Measurements from ENCODE around the gene SINHCAF. TPM values are rescaled to one million over a fixed set of nuclear protein-coding genes. Genes with fewer than 3 reads are reported as not detected.
"Not testable (repeated sequence)": the region's sequence is repeated elsewhere in the genome, so short reads cannot be mapped to it uniquely, and the experiment has no call there.

SINHCAF gene
- total RNA-seq, 4 donors from 2014 or later = 24.0 to 111 (median 55.2) TPM

DNA sequence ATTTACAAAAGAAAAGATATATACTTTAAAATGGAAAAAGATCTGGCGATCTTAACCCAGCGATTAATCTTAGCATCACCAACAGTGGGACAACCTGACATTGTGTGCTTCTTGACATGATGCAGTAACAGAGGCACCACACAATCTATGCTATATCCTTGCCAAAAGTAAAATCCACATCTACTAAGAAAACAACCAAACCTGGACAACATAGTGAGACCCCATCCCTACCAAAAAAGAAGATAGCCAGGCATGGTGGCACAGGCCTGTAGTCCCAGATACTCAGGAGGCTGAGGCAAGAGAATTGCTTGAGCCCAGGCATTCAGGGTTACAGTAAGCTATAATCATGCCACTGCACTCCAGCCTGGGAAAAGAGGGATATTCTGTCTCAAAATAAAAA, 50.5 kb downstream of the SINHCAF start:
- Histone ChIP-seq H3K4me1 (no peaks in the 10 kb centered on the region), H3K27ac (no peak overlapping the region), H3K36me3 (no peaks in the 10 kb centered on the region), H3K27me3 (no peaks in the 10 kb centered on the region), H3K4me3 (replicated peaks in 1 of 3) (no peak overlapping the region), H3K9me3 (no peaks in the 10 kb centered on the region)
- WGBS, 2 donors = 97 to 99% methylated on average over 2 of the region's 2 CpGs
- intact Hi-C loops (cut with DNase I) = no loop called here
- TF ChIP-seq POLR2A (IDR thresholded peaks at IDR 0.05) = no peak
- TF ChIP-seq, protein P1, sequence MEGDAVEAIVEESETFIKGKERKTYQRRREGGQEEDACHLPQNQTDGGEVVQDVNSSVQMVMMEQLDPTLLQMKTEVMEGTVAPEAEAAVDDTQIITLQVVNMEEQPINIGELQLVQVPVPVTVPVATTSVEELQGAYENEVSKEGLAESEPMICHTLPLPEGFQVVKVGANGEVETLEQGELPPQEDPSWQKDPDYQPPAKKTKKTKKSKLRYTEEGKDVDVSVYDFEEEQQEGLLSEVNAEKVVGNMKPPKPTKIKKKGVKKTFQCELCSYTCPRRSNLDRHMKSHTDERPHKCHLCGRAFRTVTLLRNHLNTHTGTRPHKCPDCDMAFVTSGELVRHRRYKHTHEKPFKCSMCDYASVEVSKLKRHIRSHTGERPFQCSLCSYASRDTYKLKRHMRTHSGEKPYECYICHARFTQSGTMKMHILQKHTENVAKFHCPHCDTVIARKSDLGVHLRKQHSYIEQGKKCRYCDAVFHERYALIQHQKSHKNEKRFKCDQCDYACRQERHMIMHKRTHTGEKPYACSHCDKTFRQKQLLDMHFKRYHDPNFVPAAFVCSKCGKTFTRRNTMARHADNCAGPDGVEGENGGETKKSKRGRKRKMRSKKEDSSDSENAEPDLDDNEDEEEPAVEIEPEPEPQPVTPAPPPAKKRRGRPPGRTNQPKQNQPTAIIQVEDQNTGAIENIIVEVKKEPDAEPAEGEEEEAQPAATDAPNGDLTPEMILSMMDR (IDR thresholded peaks at IDR 0.05) = no peak
- DNase-seq = no peak

DNA sequence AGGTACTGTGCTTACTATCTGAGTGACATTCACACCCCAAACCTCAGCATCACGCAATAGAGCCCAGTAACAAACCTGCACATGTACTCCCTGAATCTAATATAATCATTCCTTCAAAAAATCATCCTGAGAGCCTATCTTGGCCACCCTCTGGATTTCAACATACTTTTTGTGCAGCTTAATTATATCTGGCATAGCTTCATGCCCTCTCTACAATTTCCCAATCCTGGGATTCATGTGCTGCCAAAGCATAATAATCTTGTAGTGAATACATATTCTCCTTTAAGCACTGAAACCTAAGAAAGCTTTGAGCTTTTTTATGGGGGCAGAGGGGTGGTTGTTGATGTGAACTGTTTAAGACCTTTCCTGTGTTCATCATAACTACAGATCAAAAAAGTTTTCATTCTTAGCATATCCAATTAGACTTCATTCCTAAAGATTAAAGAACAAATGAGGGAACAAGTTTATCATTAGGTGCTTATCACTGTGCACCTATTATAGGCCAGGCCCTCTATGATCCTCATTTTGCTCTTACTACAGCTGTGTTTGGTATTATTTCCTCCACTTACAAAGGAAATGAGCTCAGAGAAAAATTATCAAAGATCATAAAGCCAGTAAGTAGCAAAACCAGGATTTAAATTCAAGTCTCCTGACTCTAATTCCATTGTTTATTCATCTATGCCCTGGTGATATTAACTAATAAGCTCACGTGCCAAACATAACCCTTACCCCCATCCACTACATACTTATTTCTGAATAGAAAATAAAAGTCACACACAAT, 51.2 kb downstream of the SINHCAF start:
- TF ChIP-seq, protein P1 (IDR thresholded peaks at IDR 0.05) = no peak
- no peak for TF ChIP-seq POLR2A (IDR thresholded peaks at IDR 0.05)
- intact Hi-C loops (cut with DNase I) = no loop called here
- Histone ChIP-seq H3K27me3 (no peaks in the 10 kb centered on the region), H3K27ac (no peak overlapping the region), H3K4me1 (no peaks in the 10 kb centered on the region), H3K36me3 (no peaks in the 10 kb centered on the region), H3K4me3 (replicated peaks in 1 of 3) (no peak overlapping the region), H3K9me3 (no peaks in the 10 kb centered on the region)
- no peak for DNase-seq
- 90 to 94% methylated on average over 2 of the region's 2 CpGs for WGBS, 2 donors

DNA sequence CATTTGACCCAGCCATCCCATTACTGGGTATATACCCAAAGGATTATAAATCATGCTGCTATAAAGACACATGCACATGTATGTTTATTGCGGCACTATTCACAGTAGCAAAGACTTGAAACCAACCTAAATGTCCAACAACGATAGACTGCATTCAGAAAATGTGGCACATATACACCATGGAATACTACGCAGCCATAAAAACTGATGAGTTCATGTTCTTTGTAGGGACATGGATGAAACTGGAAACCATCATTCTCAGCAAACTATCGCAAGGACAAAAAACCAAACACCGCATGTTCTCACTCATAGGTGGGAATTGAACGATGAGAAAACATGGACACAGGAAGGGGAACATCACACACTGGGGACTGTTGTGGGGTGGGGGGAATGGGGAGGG, 52.2 kb downstream of the SINHCAF start:
- intact Hi-C loops (cut with DNase I) = not testable (repeated sequence)

DNA sequence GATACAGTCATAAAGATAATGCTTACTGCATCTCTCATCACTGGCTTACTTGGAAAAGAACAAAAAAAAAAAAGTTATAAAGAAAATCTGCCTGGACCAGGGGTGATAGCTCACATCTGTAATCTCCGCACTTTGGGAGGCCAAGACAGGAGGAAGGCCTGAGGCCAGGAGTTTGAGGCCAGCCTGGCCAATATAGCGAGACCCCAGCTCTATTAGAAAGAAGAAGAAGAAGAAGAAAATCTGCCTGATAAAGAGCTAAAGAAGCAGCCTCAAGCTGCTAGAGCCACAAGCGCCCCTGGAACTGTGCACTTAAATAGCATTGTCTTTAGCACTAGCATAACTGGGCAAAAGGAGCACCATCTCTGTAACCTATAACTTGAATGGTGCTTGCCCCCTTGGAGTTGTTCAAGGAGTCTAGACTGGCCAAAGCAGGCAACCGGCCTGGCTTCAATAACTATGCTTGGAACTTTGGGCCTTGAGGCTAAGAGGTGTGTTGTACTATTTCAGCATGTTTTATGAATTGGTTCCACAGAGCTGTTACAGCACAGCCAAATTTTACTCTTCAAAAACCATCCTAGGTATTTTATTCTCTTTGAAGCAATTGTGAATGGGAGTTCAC, 53.2 kb downstream of the SINHCAF start:
- Histone ChIP-seq H3K27ac (no peak overlapping the region), H3K9me3 (no peaks in the 10 kb centered on the region)

More for the DNA sequence above, 52.2 kb downstream of the SINHCAF start:
- not testable (repeated sequence) for H3K27ac ChIP-seq; DNase-seq; H3K4me1 ChIP-seq; H3K27me3 ChIP-seq; H3K9me3 ChIP-seq; H3K36me3 ChIP-seq; H3K4me3 ChIP-seq (replicated peaks in 1 of 3)
- 94 to 98% methylated on average over 6 of the region's 6 CpGs for WGBS, 2 donors

DNA sequence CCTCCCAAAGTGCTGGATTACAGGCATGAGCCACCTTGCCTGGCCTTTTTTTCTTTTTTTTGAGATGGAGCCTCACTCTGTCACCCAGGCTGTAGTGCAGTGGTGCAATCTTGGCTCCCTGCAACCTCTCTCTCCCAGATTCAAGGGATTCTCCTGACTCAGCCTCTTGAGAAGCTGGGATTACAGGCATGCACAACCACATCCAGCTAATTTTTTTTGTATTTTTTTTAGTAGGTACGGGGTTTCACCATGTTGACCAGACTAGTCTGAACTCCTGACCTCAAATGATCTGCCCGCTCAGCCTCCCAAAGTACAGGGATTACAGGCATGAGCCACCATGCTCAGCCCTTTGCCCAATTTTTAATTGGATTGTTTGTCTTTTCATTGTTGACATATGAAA, 58.0 kb downstream of the SINHCAF start:
- Histone ChIP-seq H3K9me3 (no peaks in the 10 kb centered on the region), H3K4me1 (no peaks in the 10 kb centered on the region), H3K27me3 (no peaks in the 10 kb centered on the region), H3K4me3 (replicated peaks in 1 of 3) (no peak overlapping the region), H3K36me3 (no peaks in the 10 kb centered on the region), H3K27ac (no peak overlapping the region)
- intact Hi-C loops (cut with DNase I) = loop anchor here (5.0 kb wide), 1 partner anchor 421 kb away; no protein-coding TSS in a partner anchor
- WGBS, 2 donors = 92 to 94% methylated on average over 2 of the region's 2 CpGs
- TF ChIP-seq, protein P1 (IDR thresholded peaks at IDR 0.05) = no peak
- no peak for TF ChIP-seq POLR2A (IDR thresholded peaks at IDR 0.05)
- DNase-seq = no peak

More for the DNA sequence above, 53.2 kb downstream of the SINHCAF start:
- DNase-seq = no peak
- intact Hi-C loops (cut with DNase I) = no loop called here
- H3K36me3 ChIP-seq = no peaks in the 10 kb centered on the region
- no peak overlapping the region for H3K4me3 ChIP-seq (replicated peaks in 1 of 3)
- TF ChIP-seq, protein P1 (IDR thresholded peaks at IDR 0.05) = no peak
- TF ChIP-seq POLR2A (IDR thresholded peaks at IDR 0.05) = no peak
- 86 to 94% methylated on average over 4 of the region's 4 CpGs for WGBS, 2 donors
- H3K4me1 ChIP-seq = no peaks in the 10 kb centered on the region
- no peaks in the 10 kb centered on the region for H3K27me3 ChIP-seq
